ENCODE measurements around the gene APH1B.
A peak's percentile ranks its signal among the peaks of the same experiment; 100 is the strongest.
"Not testable (repeated sequence)": the region's sequence is repeated elsewhere in the genome, so short reads cannot be mapped to it uniquely, and the experiment has no call there.

Gene APH1B

DNA sequence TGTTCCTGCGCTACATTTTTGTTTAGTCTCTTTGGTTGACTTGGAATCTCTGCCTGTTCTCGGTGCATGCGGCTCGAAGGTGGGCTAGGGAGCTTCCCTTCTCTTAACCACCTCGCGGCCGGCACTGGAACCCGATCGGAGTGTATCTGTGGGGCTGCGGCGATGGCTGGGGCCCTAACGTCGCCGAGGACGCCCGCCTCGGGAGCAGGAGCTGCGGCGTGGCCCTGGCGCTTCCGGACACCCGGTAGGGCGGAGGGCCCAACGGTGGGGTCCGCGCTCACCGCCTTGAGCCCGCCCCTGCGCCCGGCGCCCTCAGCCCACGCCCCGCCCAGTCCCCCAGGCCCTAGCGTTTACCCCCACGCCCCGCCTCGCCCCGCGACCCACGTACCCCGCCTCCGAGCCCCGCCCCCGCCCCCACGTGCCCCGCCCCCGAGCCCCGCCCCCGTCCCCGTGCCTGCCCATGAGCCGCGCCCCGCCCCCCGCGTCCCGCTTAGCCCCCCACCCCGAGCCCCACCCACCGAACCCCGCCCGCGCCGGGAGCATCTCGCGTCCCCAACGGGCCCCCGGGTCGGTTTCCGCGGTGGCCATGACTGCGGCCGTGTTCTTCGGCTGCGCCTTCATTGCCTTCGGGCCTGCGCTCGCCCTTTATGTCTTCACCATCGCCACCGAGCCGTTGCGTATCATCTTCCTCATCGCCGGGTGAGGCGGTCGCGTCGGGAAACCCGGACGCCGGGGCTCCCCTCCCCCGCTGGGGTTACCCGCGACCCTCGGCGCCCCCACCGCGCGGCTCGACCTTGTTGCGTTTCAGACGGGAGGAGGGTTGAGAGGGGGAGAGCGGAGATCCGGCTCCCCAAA lies at the start of gene APH1B:
Gene APH1B, plus strand, starts transcription at position 568 of the 855 bp plus-strand sequence. Its CDS starts 19 bp downstream, at position 587.
- DNase-seq, result peak; percentile 71

GRCh38 chr15:63227689-63228088 lies 49.7 kb upstream of the APH1B start:
- no peak for DNase-seq

- DNase-seq, result no peak
Measured at GRCh38 chr15:63231206-63231605, 46.2 kb upstream of the APH1B start.

DNA sequence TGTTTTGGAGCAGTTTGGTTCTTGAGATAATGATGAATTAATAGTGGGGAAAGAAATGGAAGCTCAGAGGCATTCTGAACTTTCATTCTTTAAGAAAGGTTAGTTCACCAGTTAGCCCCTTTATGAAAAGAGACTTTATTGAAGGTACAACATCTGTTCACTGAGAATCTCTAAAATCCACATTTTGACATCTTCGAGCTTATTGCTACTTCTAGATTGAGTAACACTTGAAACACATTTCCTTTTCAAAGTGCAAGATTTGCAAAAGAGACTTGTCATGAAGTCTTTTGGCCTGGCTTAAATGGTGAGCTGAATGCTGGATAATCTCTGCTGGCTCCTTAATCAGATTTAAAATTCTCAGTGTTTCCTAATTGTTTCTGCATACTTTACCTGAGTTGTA lies 45.7 kb upstream of the APH1B start:
- DNase-seq, result no peak

DNA sequence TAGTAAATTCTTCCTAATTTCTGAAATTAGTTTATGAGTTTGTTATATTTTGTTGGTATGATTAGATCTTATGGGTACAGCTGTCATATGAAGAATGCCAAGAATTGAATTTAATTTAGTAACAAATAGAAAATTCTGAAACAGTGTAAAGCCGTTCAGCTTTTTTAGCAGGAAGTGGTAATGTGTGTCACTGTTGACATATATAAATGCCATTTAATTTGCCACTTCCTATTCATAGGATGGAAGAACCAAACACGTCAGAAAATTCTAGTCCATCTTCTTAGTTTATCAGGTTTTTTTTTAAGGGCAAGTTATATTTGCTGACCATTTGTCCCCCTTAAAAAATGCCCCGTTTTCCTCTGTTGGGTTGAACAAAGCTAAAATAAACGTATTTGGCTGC lies 45.0 kb upstream of the APH1B start:
- no peak for DNase-seq

DNA sequence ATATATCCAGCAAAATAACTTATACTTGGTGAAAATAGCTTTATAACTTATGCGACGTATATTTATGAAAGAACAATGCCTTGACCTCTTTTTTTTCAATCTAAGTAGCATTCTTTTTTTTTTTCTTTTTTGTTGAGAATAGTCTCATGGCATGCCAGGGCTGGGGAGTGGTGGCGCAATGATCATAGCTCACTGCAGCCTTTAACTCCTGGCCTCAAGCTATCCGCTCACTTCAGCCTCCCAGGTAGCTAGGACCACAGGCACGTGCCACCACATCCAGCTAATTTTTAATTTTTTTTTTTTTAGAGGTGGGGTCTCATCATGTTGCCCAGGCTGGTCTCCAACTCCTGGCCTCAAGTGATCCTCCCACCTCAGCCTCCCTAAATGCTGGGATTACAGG lies 44.5 kb upstream of the APH1B start:
- DNase-seq, result no peak

GRCh38 chr15:63233667-63234423 lies 43.6 kb upstream of the APH1B start:
- no peak for DNase-seq

DNA sequence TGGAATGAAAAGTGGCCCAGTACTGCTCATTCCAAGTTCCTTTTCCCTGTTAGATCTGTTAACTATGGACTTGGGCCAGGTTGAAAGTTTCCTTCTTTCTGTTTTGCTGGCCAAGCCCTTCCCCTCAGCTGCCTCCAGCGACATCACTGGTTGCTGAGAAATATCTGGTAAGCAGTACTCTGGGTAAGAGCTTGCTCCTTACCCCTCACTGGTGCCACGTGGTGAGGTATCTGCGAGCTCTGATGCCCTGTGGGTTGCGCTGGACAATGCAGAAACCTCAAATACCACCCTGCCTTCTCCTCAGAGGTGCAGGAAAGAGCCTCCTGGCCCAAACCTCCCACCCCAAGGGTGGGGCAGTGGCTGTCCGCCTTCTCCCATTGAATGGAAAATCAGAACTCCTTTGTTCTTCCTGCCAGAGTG lies 42.9 kb upstream of the APH1B start:
- DNase-seq, result no peak

- DNase-seq, result no peak
Measured at GRCh38 chr15:63236272-63236671, 41.1 kb upstream of the APH1B start.

DNA sequence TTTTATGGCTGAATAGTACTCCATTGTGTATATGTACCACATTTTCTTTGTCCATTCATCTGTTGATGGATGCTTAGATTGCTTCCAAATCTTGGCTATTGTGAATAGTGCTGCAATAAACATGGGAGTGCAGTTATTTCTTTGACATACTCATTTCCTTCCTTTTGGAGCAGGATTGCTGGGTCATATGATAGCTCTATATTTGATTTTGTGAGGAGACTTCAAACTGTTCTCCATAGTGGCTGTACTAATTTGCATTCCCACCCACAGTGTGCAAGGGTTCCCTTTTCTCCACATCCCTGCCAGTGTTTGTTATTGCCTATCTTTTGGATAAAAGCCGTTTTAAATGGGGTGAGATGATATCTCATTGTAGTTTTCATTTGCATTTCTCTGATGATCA lies 40.3 kb upstream of the APH1B start:
- DNase-seq, result not testable (repeated sequence)

DNA sequence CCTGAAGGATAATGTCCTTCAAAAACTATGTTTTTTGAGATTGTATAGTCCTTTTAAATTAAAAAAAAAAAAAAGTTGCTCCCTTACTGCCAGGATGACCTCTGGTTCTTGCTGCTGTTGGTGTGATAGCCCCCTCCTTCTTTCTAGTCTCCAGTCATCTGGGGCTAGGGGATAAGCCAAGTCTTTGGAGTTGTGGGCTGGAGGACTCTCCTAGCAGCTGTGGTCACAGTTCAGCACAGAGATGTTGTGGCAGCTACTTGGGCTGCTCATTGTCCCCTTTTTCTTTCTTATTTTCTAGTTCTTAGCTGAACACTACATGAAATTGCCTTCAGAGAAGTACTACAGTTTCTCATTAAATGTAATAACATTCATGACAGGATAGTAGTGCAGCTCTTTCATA lies 39.2 kb upstream of the APH1B start:
- DNase-seq, result no peak

- DNase-seq, result no peak
Measured at GRCh38 chr15:63238796-63239195, 38.6 kb upstream of the APH1B start.

DNA sequence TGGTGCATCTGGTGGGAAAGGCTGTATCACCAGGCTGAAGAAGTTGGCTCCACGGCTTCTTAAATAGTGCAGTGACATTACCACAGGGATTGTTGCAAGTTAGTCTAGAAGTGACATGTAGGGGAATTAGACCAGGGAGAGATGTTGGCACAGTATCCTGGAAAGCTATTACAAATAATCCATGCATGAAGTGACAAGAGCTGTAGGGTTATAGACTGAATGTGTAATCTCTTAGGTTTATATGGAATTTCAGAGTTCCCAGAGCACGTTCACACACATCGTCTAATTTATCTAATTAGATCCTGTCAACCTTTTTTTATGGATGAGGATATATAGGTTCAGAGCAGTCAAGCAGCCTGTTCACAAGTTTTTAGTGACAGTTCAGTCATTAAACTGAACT lies 37.3 kb upstream of the APH1B start:
- DNase-seq, result no peak

GRCh38 chr15:63241316-63241715 lies 36.1 kb upstream of the APH1B start:
- DNase-seq, result no peak

DNA sequence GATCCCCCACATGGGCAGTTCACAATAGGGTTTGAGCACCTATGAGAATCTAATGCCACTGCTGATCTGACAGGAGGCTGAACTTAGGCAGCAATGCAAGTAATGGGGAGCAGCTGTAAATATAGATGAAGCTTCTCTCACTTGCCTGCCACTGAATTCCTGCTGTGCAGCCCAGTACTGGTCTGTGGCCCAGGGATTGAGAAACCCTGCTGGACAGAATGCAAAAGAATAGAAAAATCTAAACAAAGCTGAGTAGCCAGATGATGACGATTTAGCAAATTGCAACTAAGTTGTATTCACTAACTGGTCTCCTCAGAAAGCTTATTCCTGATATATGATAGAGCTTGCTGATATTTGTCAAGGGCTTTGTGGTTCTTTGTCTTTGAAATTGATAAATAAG lies 34.3 kb upstream of the APH1B start:
- no peak for DNase-seq

DNA sequence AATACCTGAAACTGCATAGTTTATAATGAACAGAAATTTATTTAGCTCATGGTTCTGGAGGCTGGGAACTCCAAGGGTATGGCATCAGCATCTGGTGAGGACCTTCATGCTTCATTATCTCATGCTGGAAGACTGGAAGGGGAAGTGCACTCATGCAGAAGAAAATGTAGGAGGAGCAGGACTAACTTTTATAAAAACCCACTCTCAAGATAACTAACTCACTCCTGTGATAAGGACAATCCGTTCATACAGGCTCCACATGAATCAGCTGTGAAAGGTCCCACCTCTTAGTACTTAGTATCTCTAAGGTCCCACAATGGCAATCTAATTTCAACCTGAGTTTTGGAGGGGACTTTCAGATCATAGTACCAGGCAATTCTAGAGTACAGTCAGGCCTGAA lies 33.6 kb upstream of the APH1B start:
- DNase-seq, result no peak

- DNase-seq, result no peak
Measured at GRCh38 chr15:63244399-63244798, 33.0 kb upstream of the APH1B start.

- no peak for DNase-seq
Measured at GRCh38 chr15:63244976-63245645, 32.3 kb upstream of the APH1B start.

- no peak for DNase-seq
Measured at GRCh38 chr15:63246691-63247469, 30.5 kb upstream of the APH1B start.

- no peak for DNase-seq
Measured at GRCh38 chr15:63250312-63250965, 27.0 kb upstream of the APH1B start.

- no peak for DNase-seq
Measured at GRCh38 chr15:63251701-63252100, 25.7 kb upstream of the APH1B start.

DNA sequence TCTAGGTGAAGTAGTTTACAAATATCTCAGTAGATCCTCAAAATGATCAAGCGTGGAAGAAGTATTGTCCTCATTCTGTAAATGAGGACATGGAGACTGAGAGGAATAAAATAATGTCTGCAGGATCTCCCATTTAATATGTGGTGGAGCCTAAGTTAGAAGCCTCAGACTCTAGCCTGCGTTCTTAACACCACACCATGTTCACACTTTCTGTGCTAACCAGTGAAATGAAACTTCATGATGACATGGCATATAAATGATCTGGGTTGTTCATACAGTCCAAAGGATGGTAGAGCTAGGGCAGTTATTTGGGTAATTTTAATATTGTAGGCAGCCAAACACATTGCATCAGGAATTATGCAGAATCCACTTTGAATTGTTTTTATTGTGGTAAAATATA lies 25.1 kb upstream of the APH1B start:
- DNase-seq, result no peak

All from activated naive CD4-positive, alpha-beta T cell treated with anti-CD3 and anti-CD28 coated beads, Interleukin-2, amount 50 U/mL, for 16 hours (primary cell).